Heart right ventricle (tissue), 16 donors: Measurements from ENCODE around the gene CRACR2B. TPM values are rescaled to one million over a fixed set of nuclear protein-coding genes. Genes with fewer than 3 reads are reported as not detected.
A peak's percentile ranks its signal among the peaks of the same experiment; 100 is the strongest.

Source experiments
- ATAC-seq, 8 donors: fragments of 200-7000 bp; cut with Tn5 transposase; one replicate each; pipeline ENCODE4 v1.9.1; 2020; ENCODE audit warnings: mild to moderate bottlenecking in 8 of 8, moderate library complexity in 8 of 8, moderate number of reproducible peaks in 1 of 8
- DNase-seq, 2 donors: peaks; one replicate each; pipeline ENCODE4 v3.0.0-alpha.2; 2020
- H3K27ac ChIP-seq, 10 donors: fragments of 200-600 bp; sonication (generic) in 2 of 10; one replicate each; pipeline versions ENCODE4 v1.5.0 to v1.8.0; 2020 to 2022; ENCODE audit warnings: mild to moderate bottlenecking in 3 of 10
- H3K27me3 ChIP-seq, 7 donors: fragments of 200-600 bp; one replicate each; pipeline ENCODE4 v1.8.0; 2021 to 2022; ENCODE audit warnings: mild to moderate bottlenecking in 2 of 7
- H3K36me3 ChIP-seq, 9 donors: fragments of 200-600 bp; sonication (generic) in 1 of 9; one replicate each; pipeline versions ENCODE4 v1.5.0 to v1.8.0; 2020 to 2022; ENCODE audit warnings: mild to moderate bottlenecking in 2 of 9
- H3K4me1 ChIP-seq, 9 donors: fragments of 200-600 bp; sonication (generic) in 1 of 9; one replicate each; pipeline versions ENCODE4 v1.5.0 to v1.8.0; 2020 to 2022; ENCODE audit warnings: mild to moderate bottlenecking in 4 of 9
- H3K4me3 ChIP-seq, 10 donors: fragments of 200-600 bp; sonication (generic) in 2 of 10; one replicate each; pipeline versions ENCODE4 v1.5.0 to v1.8.0; 2020 to 2022; ENCODE audit warnings: mild to moderate bottlenecking in 7 of 10, moderate library complexity in 2 of 10
- H3K9me3 ChIP-seq, 11 donors: fragments of 200-600 bp in 10 of 11; sonication (generic) in 2 of 11; one replicate each; pipeline versions ENCODE4 v1.5.0 to v1.8.0; 2013 to 2022; ENCODE audit warnings: mild to moderate bottlenecking in 2 of 11, control low read depth in 1 of 11, moderate library complexity in 1 of 11
- WGBS, 2 donors: extraction: QIAGEN DNeasy Blood & Tissue Kit; methylation state at CpG; one replicate each; pipeline ENCODE4 v1.1.7; 2013; ENCODE audit warnings: inconsistent platforms in 1 of 2; 5-methylcytosine and 5-hydroxymethylcytosine counted together
- intact Hi-C, 10 donors: fragments of 100-400 bp; cut with DNase I; formaldehyde crosslinking; loops; one replicate each; pipeline versions ENCODE4 v1.11.1 to v1.14.2; 2022
- polyA plus RNA-seq, 2 donors: library from polyadenylated mRNA; stranded (reverse); fragments of 200-250 nt; gene quantifications; one replicate each; pipeline ENCODE4 v1.2.3, GENCODE V29; 2013
- total RNA-seq, 10 donors: library from RNA; stranded (reverse); fragmentation: NEBNext Ultra II Directional in 3 of 10; extraction: Animal tissue kit (Norgen Biotek cat#: 25700) in 3 of 10; gene quantifications; one replicate each; pipeline versions ENCODE4 v1.2.1 to v1.2.4, GENCODE V29; 2021 to 2023
- TF ChIP-seq, protein P1 (sequence below), 9 donors: fragments of 200-600 bp; sonication (generic) in 2 of 9; IDR thresholded peaks; one replicate each; pipeline versions ENCODE4 v1.5.0 to v1.8.0; 2021 to 2022; ENCODE audit warnings: antibody characterized with exemption in 9 of 9, mild to moderate bottlenecking in 5 of 9, moderate library complexity in 1 of 9
- donor health status: Arrhythmogenic right ventricular cardiomyopathy.
- donor health status: ischemic (EF 13 %, LVEDD 7.1; RV severe dilation, severe dysfunction).
- donor health status: healthy with polysubstance abuse.
- donor health status: DM: no; HTN: yes; CAD: no.
- donor health status: DM: no; HTN: no; CAD: no.
- donor health status: ischemic (EF 25% LVEDD 6.9; RV normal size, moderate dysfunction).
- donor health status: ischemic (EF 25% LVEDD 5.7; RV mildly dilated, moderate dysfunction).
- donor health status: healthy.
- donor health status: DM: yes; HTN: yes; CAD: no.
- donor health status: Ischemic cardiomyopathy.
- donor health status: ischemic (EF 35%, LVEDD 5.7; RV mildly dilated, moderate dysfunction).
- donor health status: nonischemic (EF 11% LVEDD 7.7; RV severe dilation, severe dysfunction).
- donor health status: DM: yes; HTN: yes; CAD: no.
- donor health status: PGD.
- donor health status: ischemic (EF 29% LVEDD 5.4; RV normal size, mild dysfunction).
- donor health status: nonischemic (EF 23%, LVEDD 6.1; RV moderate dilation, normal function).

The CRACR2B gene
- total and polyA plus RNA-seq, 12 donors: 11.4 to 72.3 (median 17.0) TPM

DNA sequence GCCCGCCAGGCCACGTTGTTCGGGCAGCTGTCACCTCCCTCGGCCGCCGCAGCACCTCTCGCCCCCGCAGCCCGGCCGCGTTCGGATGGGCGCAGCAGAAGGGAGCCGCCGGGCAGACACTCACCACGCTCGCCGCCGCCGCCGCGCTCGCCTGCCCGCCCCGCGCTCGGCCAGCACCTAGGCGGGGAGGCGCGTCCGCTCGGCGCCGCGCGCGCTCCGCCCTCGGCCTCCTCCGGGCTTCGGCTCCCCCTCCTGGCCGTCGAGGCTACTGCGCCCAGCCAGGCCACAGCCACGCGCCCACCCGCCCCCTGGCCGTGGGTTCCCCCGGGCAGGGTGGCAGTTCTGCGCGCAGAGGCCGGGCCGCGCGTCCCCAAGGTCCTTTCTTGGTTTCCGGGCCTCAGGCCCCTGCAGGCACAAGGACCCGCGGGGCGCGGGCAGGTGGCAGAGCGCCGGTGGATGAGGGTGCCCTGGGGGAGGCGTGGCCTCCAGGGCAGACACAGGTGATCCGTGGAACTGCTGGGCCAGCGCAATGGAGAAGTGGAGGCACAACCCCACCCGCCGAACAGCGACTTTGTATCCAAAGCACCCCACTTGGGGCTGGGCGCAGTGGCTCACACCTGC lies 29.5 kb upstream of the CRACR2B start, which contains the start of gene SLC25A22:
SLC25A22 (minus strand) TSS at position 189 of the 621 bp plus-strand sequence. CDS start 3,275 bp downstream, outside the sequence.
- 5% methylated on average over 60 to 69 of the region's 69 CpGs for WGBS, 2 donors
- H3K27me3 ChIP-seq: no peaks in the 10 kb centered on the region
- peak within 1 kb of the TSS; percentile 23 to 92 (median 84) for H3K27ac ChIP-seq
- H3K4me3 ChIP-seq: peak within 1 kb of the TSS; percentile 45 to 99 (median 78)
- peaks cover 17 to 42% (median 30%) of the 10 kb centered on the region in 9 donors for H3K4me1 ChIP-seq
- peak; percentile 68 to 83 for DNase-seq
- H3K9me3 ChIP-seq: no peaks in the 10 kb centered on the region
- intact Hi-C loops: no loop called here
- ATAC-seq: peak; percentile 32 to 83 (median 58)
- H3K36me3 ChIP-seq: peaks cover 0 to 48% (median 5%) of the 10 kb centered on the region in 9 donors
- TF ChIP-seq, protein P1, sequence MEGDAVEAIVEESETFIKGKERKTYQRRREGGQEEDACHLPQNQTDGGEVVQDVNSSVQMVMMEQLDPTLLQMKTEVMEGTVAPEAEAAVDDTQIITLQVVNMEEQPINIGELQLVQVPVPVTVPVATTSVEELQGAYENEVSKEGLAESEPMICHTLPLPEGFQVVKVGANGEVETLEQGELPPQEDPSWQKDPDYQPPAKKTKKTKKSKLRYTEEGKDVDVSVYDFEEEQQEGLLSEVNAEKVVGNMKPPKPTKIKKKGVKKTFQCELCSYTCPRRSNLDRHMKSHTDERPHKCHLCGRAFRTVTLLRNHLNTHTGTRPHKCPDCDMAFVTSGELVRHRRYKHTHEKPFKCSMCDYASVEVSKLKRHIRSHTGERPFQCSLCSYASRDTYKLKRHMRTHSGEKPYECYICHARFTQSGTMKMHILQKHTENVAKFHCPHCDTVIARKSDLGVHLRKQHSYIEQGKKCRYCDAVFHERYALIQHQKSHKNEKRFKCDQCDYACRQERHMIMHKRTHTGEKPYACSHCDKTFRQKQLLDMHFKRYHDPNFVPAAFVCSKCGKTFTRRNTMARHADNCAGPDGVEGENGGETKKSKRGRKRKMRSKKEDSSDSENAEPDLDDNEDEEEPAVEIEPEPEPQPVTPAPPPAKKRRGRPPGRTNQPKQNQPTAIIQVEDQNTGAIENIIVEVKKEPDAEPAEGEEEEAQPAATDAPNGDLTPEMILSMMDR (IDR thresholded peaks at IDR 0.05): peak; percentile 69 to 95 (median 83)

DNA sequence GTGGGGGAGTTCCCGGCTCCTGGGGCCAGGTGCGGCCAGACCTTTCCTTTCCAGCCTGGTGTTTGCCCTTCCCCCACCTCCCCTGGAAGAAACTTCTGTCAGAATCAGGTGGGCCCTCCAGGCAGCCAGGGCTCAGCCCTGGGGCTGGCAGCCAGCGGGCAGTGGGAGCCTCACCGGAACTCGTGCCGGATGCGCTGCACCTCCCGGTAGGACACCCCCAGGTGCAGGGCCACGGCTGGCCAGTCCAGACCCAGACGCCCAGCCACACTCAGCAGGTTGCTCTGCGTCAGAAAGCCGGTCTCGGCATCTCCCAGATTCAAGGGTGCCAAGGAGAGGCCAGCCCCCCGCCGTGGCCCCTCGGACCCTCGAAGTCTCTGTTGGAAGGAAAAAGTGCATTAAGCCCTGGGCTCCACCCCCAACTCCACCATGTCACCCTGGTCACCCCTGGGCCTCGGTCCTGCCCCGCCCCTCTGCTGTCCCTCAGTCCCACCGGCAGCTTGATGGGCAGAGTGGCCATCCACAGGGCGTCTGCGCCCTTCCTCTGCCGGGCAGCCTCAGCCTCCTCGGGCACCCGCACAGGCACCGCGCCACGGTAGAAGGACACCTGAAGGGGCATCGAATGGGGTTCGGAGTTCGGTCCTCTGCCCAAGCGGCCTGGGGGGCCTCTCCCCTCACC lies 27.9 kb upstream of the CRACR2B start:
- ATAC-seq (no peak), DNase-seq (peak in 1 of 2 donors; percentile 13)
- Histone ChIP-seq H3K9me3 (no peaks in the 10 kb centered on the region), H3K27me3 (no peaks in the 10 kb centered on the region), H3K4me3 (no peak overlapping the region), H3K36me3 (peaks cover 0 to 42% (median 5%) of the 10 kb centered on the region in 9 donors), H3K27ac (no peak overlapping the region), H3K4me1 (peaks cover 24 to 53% (median 42%) of the 10 kb centered on the region in 9 donors)
- WGBS, 2 donors: 94% methylated on average over 26 to 32 of the region's 32 CpGs
- intact Hi-C loops: no loop called here
- TF ChIP-seq, protein P1 (IDR thresholded peaks at IDR 0.05): no peak

DNA sequence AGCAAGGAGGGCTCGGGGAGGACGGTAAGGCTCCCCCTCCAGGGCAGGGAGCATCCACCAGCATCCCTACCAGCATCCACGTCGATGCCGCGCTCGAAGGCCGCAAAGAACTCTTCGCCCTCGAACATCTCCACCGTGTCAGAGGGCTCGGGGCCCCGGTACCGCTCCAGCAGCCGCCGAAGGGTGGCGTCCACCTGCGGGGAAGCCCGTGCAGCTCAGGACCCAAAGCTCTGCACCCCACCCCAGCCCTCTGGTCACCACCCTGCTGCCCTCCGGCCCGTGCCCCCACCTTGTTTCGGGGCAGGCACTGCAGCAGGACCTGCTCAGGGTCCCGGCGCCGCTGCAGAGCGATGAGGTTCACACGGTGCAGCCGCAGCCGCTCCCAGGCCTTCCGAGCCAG lies 27.2 kb upstream of the CRACR2B start:
- H3K9me3 ChIP-seq: no peaks in the 10 kb centered on the region
- WGBS, 2 donors: 92 to 94% methylated on average over 26 to 30 of the region's 30 CpGs
- peaks cover 0 to 42% (median 5%) of the 10 kb centered on the region in 9 donors for H3K36me3 ChIP-seq
- ATAC-seq: no peak
- peak in 1 of 2 donors; percentile 14 for DNase-seq
- no peaks in the 10 kb centered on the region for H3K27me3 ChIP-seq
- H3K4me3 ChIP-seq: no peak overlapping the region
- TF ChIP-seq, protein P1 (IDR thresholded peaks at IDR 0.05): no peak
- intact Hi-C loops: no loop called here
- H3K27ac ChIP-seq: no peak overlapping the region
- peaks cover 26 to 51% (median 42%) of the 10 kb centered on the region in 9 donors for H3K4me1 ChIP-seq

DNA sequence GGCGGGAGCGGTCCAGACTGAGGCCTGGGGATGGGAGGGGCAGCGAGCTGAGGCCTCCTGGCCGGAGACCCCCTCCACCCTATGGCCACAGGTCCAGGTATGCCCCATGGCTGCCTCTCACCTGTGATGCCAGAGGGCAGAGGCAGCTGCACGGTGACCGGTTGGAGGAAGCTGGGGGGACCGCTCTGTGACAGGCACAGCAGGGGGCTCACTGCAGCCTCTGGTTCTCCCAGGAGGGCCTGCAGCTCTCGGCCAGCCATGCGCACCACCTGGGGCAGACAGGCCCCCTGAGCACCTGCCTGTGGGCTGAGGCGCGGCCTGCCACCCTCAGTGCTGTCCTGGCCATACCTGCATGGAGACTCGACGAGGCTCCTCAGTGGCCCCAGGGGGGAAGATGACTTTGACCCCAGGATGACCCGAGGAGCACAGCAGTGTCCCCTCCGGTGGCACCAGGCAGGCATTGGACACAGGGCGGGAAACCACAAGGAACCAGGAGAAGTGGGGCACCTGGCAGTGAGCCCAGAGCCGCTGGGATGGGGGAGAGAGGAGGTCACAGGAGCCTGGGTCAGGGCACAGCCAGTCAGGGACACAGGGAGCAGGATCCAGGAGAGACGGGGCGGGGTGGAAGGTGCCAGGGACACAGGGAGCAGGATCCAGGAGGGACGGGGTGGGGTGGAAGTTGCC lies 26.5 kb upstream of the CRACR2B start:
- intact Hi-C loops: loop anchor here in 1 of 10 donors (1.0 kb wide), 1 partner anchor 33 kb away; no protein-coding TSS in a partner anchor
- 90 to 94% methylated on average over 19 to 20 of the region's 20 CpGs for WGBS, 2 donors
- H3K4me1 ChIP-seq: peaks cover 18 to 49% (median 39%) of the 10 kb centered on the region in 9 donors

More for the DNA sequence above, 26.5 kb upstream of the CRACR2B start:
- Histone ChIP-seq H3K4me3 (no peak overlapping the region), H3K27ac (no peak overlapping the region), H3K9me3 (no peaks in the 10 kb centered on the region), H3K36me3 (peaks cover 0 to 42% (median 5%) of the 10 kb centered on the region in 9 donors), H3K27me3 (no peaks in the 10 kb centered on the region)
- ATAC-seq (no peak), DNase-seq (peak in 1 of 2 donors; percentile 19)
- TF ChIP-seq, protein P1 (IDR thresholded peaks at IDR 0.05): no peak
